ENCODE results near the gene ALDH7A1.
"Not testable (repeated sequence)": the region's sequence is repeated elsewhere in the genome, so short reads cannot be mapped to it uniquely, and the experiment has no call there.

ALDH7A1 gene

DNA sequence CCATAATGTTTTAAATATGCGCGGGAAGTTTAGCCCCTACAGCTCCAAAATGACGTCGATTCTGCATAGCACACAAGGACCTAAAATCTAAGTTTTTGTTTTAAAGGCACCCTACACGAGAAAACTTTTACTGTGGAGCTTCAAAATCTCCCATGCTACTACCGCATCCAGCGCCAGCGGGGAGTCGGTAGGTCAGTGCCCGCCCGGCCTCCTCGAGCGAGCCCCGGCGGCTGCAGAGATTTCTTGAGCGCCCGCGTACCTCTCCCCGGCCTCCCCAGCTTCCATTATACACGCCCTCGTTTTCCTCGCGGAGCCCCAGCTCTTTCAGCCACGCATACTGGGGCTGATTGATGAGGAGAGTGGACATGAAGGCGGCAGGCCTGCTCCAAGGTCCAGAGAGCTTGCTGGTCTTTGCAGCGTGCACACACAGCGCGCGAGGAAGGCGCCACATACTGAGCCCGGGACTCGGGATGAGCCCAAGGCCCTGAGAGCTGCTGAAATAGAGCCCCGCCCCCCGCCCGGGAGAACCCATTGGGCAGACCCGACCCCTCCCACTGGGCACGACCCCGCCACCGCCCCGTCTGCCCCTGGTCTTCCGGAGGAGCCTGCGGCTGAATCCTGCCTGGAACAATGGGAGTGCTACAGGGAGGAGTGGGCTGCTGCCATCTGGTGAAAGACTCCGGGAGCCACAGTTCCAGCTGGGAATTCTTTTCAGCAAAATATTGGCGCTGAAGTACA, at the start of gene ALDH7A1:
ALDH7A1 (minus strand) TSS at position 472 of the 738 bp plus-strand sequence; CDS start at position 451, 21 bp downstream.
- peak; percentile 42 for DNase-seq

DNA sequence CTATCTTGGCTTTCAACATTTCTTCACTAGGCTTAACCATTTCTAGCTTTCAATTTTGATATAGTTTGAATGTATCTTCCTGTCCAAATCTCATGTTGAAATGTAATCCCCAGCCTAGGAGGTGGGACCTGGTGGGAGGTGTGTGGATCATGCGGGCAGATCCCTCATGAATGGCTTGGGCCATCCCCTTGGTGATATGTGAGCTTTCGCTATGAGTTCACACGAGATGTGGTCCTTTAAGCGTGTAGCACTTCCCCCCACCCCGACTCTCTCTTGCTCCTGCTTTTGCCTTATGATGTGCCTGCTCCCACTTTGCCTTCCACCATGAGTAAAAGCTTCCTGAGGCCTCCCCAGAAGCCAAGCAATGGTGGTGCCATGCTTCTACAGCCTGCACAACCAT, 46.4 kb upstream of the ALDH7A1 start:
- DNase-seq: no peak

DNA sequence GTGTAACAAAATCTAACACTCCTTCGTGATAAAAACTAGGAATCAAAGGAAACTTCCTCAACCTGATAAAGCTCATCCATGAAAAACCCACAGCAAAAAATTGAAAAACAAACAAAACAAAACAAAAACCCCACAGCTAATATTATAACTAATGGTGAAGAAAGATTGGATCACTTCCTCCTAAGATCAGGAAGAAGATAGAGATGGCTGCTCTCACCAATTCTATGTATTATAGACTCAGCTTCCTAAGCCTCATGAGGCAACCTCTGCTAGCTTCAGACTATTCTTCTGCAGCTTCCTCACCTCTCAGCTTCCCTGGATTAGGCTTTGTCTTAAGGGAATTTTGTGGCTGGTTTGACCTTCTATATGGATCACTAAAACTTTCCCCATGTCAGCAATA, 45.8 kb upstream of the ALDH7A1 start:
- no peak for DNase-seq

DNA sequence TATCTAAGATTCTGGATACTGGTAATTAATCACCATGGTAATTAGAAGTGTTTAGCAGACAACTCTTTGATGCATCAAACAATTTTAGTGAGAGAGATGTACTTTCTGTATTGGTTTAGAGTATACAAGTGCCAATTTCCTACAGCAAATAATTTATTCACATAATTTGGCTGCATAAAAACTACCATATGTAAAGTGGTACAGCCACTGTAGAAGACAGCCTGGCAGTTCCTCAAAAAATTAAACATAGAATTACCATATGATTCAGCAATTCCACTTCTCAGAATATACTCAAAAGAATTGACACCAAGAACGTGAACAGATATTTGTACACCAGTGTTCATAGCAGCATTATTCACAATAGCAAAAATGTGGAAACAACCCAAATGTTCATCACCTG, 41.9 kb upstream of the ALDH7A1 start:
- no peak for DNase-seq

DNA sequence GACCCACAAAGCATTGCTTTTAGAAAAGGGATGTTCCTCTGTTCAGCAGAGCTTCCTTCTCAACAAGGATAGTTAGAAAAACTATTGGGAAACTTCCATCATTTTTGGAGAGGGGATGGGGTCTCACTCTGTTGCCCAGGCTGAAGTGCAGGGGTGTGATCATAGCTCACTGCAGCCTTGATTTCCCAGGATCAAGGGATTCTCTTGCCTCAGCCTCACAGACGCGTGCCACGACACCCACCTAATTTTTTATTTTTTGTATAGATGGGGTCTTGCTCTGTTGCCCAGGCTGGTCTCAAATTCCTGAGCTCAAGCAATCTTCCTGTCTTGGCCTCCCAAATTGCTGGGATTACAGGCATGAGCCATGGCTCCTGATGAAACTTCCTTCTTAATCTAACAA, 40.6 kb upstream of the ALDH7A1 start:
- DNase-seq: no peak

DNA sequence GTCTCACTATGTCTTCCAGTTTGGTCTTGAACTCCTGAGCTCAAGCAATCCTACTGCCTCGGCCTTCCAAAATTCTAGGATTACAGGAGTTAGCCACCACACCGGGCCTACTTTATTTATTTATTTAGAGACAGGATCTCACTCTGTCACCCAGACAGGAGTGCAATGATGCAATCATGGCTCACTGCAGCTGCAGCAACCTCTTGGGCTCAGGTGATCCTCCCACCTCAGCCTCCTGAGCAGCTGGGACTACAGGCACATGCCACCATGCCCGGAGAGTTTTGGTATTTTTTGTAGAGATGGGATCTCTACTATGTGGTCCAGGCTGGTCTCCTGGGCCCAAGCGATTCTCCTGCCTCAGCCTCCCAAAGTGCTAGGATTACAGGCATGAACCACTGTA, 38.5 kb upstream of the ALDH7A1 start:
- no peak for DNase-seq

DNA sequence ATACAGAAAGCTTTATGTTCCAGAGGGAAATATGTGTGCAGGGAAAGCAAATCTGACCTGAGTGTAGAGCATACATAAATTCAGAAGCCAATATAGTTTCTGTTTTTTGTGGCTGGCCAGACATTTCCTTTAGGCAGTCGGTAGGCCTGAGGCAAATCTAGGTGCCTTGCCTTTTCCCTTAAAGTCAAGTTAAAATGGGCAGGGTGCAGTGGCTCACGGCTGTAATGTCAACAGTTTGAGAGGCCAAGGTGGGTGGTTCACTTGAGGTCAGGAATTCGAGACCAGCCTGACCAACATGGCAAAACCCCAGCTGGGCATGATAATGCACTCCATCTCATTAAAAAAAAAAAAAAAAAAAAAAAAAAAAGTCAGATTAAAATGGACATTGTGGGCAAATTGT, 36.9 kb upstream of the ALDH7A1 start:
- no peak for DNase-seq

DNA sequence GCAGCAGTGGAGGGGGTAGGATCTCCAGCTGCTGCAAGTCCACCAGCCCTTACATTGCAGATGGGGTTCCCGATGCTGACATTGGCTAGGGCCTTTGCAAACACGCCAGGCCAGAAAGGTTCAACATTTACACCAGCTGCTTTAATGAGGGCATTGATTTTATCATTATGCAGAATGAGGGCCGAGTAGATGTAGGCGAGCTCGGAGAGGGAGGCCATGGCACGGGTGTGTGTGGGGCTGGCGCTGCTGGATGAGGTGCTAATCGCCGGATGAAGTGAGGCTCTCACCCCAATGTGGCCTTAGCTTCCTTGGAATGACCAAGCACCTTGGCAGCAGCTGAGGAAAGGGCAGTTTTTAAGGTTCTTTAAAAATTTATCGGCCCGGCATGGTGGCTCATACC, 33.1 kb upstream of the ALDH7A1 start:
- DNase-seq: no peak

DNA sequence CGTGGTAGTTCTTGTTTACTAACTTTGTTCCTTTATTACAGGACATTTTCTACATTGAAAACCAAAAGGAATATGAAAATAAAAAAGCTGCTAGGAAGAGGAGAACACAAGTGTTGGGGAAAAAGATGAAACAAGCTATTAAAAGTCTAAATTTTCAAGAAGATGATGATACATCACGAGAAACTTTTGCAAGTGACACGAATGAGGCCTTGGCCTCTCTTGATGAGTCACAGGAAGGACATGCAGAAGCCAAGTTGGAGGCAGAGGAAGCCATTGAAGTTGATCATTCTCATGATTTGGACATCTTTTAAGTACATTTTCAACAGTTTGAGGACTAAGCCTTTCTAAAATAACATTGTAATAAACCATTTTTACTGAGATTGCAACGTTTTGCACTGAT, 29.5 kb upstream of the ALDH7A1 start:
- DNase-seq: no peak

DNA sequence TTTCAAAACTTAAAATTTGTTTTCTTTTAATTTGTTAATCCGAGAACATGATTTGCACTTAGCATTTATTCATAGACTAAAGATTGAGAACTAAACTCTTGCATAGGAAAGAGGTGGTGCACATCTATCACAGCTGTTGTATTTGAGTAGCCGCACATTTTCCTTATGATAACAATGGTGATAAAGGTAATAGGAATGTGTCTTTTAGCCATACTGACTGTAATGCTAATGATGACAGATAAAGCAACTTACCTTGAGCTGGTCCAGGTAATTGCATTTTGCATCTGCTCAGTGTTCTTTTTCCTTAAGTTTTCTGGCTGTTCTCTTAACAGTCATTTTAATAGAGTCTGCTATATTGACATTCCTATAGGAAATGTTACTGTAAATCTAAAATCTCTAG, 24.8 kb upstream of the ALDH7A1 start:
- DNase-seq: no peak

DNA sequence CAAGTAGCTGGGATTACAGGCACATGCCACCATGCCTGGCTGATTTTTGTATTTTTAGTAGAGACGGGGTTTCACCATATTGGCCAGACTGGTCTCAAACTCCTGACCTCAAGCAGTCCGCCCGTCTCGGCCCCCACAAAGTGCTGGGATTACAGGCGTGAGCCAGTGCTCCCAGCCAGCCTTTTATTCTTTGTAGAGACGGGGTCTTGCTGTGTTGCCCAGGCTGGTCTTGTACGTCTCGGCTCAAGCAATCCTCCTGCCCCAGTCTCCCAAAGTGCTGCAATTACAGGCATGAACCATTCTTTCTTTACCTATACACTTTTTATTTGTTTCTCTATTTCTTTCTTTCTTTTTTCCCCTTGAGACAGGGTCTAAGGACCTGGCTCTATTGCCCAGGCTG, 22.6 kb upstream of the ALDH7A1 start:
- not testable (repeated sequence) for DNase-seq

DNA sequence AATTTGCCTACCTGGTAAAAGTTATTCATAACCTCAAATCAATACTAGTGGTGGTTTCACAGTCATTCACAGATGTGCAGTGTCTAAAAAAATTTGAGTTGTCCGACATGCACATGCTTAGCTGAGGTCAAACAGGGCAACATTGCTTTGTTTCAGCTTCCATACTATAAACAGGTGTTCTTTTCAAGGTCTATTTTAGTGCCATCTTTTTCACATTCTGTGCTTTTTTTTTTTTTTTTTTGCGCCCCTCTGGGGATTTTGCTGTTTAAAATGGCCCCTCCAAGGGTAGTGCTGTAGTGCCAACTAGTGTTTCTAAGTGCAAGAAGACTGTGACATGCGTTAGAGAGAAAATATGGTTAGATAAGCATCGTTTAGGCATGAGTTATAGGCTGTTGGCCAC, 20.3 kb upstream of the ALDH7A1 start:
- DNase-seq: no peak

DNA sequence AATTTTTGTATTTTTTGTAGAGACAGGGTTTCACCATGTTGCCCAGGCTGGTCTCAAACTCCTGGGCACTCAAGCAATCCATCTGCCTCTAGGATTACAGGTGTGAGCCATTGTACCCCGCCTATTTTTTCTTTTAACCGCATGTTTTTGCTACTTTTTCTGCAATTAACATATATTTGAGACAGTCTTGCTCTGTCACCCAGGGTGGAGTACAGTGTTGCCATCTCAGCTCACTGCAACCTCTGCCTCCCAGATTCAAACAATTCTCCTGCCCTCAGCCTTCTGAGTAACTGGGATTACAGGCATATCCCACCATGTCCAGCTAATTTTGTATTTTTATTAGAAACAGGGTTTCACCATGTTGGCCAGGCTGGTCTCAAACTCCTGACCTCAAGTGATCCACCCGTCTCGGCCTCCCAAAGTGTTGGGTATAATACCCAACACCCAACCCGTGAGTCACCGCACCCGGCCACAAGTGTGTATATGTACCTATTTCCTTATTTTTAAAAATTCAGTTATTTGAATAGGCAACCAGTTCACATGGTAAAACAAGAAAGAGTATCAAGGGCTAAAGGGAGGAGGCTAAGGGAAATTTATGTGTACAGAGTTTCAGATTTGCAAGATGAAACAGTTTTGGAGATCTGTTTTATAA, 19.0 kb upstream of the ALDH7A1 start:
- DNase-seq: no peak

DNA sequence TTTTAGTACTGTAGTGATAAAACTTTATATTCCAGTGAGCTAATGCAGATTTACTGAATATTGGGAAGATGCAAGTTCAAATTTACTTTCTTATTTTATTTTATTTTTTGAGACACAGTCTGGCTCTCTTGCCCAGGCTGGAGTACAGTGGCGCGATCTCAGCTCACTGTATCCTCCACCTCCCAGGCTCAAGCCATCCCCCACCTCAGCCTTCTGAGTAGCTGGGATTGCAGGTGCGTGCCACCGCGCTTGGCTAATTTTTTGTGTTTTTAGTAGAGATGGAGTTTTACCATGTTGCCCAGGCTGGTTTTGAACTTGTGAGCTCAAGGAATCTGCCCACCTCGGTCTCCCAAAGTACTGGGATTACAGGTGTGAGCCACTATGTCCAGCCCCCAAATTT, 15.6 kb upstream of the ALDH7A1 start:
- no peak for DNase-seq

DNA sequence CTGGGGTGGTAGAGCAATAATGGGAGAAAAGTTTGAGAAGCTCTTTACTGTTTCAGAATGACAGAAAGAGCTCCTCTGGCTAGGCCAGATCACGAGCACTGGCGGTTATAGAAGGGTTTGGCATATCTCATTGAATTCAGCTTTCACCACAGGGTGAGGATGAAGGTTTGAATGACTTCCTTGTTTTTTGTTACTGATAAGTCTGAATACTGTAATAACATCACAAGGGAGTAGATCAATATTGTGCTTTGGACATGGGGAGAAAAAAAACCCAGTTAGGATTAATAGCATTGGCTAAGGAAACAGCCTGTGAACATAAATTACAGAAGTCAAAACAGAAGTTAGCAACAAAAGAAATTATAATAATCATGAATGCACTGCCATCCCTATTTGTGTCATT, 15.1 kb upstream of the ALDH7A1 start:
- no peak for DNase-seq

DNA sequence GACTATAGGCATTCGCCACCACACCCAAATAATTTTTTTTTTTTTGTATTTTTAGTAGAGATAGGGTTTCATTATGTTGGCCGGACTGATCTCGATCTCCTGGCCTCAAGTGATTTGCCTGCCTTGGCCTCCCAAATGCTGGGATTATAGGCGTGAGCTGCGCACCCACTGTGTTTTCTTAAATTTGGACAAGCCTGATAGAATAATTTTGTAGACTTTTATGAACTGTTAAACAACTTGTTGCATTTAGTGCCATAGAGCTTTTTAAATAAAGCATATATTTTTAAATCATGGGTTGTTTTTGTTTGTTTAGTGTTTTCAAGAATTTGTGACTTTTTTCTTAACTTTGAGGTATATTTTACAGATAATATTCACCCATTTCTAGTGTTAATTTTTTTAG, 10.5 kb upstream of the ALDH7A1 start:
- DNase-seq: no peak

DNA sequence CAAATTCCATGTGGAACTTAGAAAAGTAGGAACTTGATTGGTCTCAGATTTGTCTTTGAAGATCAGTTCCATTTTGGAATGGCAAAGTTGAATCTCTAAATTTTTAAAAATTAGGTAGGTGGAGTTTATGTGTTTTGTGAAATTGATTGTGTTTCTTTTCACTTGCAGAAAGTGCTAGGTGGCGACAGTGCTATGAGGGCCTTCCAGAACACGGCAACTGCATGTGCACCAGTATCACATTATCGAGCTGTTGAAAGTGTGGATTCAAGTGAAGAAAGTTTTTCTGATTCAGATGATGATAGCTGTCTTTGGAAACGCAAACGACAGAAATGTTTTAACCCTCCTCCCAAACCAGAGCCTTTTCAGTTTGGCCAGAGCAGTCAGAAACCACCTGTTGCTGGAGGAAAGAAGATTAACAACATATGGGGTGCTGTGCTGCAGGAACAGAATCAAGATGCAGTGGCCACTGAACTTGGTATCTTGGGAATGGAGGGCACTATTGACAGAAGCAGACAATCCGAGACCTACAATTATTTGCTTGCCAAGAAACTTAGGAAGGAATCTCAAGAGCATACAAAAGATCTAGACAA, 8.5 kb upstream of the ALDH7A1 start:
- no peak for DNase-seq

DNA sequence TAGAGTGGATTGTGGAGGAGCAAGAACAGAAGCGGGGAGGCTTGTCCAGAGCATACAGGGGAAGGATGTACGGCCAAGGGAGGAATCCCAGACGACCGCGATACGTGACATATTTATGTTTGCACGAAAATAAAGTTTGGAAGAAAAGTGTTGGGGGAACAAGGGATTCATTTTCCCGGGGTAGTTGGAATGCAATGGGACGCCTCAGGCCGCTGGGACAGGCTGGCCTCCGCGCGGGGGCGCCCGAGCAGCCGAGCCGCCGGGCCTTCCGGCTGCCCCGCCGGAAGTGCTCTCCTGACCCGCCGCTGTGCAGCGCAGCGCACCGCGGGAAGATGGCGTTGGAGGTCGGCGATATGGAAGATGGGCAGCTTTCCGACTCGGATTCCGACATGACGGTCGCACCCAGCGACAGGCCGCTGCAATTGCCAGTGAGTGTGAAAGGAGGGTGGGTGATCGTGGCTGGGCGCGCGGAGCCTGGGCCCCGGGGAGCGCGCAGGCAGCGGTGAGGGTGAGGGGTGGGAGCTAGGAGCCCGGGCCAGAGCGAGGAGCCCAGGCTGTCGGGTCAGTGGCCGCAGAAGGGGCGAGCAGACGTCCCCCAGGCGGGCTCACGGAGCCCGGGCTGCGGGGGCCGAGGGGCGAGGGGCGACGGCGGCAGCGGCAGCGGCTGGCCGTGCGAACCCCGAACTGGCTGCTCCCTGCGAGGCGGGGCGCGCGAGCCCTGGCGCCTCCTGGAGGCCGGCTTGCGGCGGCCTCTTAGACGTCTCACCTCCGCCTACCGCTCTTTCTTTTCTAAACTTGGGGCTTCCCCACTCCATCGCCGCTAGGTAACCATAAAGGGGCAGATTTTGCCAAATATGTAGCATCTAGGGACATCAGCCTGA, 5.9 kb upstream of the ALDH7A1 start, which contains the start of gene PHAX:
PHAX (plus strand) TSS at position 317 of the 881 bp plus-strand sequence; CDS start at position 333, 16 bp downstream.
- DNase-seq: peak; percentile 9

DNA sequence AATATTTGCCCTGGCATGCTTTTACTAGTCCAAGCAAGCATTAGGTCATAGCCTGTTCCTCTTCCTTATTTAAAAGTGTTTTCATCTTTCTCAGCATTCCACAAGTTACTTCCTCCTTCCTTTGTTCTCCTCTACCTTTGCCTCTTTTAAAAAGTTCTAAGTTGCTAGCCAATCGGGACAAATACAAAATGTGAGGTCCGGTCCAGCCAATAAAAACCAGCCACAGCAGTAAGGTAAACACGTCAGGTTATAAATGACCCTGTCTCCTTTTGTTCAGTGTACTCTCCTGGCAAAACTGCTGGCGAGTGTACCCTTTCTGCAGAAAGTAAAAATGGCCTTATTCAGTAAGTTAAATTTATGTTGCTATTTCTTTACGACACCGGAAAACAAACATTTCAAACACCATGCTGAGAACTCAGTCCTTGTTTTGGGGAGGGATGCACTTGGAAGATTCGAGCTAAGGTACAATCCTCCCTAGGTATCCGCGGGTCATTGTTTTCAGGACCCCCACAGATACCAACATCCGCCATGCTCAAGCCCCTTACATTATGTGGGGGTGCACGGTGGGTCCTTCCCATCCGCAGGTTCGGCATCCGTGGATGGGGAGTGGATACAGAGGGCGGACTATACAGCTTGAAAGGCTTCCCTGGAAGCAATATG, 5.1 kb upstream of the ALDH7A1 start:
- DNase-seq: not testable (repeated sequence)

DNA sequence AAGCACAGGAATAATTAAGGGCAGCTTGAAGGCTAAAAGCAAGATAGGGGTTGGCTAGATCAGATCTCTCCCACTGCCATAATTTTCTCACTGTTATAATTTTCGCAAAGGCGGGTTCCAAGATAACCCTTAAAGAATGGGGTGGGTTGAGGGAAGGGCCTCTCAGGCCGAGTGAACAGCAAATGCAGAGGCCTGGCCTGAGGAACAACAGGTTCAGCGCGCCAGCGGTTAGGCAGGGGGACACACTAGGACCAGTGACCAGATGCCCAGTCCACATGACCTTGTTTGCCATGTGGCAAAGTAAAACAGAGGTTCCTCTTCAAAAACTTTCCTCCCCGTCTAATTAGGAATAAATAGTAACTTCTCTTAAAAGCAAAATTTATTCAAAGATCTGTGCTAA, 4.5 kb upstream of the ALDH7A1 start:
- DNase-seq: no peak

DNA sequence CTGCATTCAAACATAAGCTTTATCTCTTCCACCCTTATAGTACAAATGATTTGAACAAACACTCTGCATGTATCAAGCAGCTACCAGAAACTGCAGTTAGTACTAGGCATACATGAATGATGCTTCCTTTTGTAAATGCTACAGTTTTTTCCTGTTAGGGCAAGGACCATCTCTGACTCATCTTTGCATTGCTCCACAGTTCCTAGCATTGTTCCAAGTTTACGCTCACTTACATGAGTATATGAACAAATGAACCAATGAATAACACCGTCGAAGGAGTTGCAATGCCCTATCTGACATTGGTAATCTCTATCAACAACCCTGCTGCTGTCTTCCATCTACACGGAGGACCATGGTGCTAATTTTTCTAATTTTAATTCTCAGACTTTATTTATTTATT, 2.1 kb upstream of the ALDH7A1 start:
- no peak for DNase-seq

DNA sequence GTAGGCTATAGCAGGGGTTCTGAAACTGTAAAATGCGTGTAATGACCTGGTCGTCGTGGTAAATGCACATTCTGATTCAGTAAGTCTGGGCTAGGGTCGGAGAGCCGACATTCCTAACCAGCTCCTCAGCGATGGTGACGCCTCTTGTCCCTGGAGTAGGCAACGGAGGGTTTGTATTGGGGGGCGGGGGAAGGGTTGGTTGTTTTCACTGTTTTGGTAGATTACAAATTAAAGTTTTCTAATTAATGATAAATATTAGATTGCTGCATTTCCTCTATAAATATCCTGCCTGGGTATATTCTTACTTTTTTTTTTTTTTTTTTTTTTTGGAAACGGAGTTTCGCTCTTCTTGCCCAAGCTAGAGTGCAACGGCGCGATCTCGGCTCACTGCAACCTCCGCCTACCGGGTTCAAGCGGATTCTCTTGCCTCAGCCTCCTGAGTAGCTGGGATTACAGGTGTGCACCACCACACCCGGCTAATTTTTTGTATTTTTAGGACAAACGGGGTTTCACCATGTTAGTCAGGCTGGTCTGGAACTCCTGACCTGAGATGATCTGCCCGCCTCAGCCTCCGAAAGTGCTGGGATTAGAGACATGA, 566 bp upstream of the ALDH7A1 start:
- DNase-seq: no peak
